HG02981 (cell line): Measurements from ENCODE around the gene STARD9.
A peak's percentile ranks its signal among the peaks of the same experiment; 100 is the strongest.
"Not testable (repeated sequence)": the region's sequence is repeated elsewhere in the genome, so short reads cannot be mapped to it uniquely, and the experiment has no call there.

Experiments used
- ATAC-seq: cut with Tn5 transposase; IDR thresholded peaks from one replicate; pipeline ENCODE4 v1.9.1; 2021; ENCODE audit warnings: mild to moderate bottlenecking, moderate library complexity; ENCODE audit not compliant: unreplicated experiment

STARD9 gene

GRCh38 chr15:42575188-42576039 lies at the start of gene STARD9:
Gene STARD9, plus strand, starts transcription at chr15:42575606. Its CDS starts 110 bp downstream, at chr15:42575716.
- ATAC-seq = peak; percentile 91

- no peak for ATAC-seq
These were observed 46.4 kb upstream of the STARD9 start for GRCh38 chr15:42528970-42529369.

- ATAC-seq = no peak
These were observed 42.2 kb upstream of the STARD9 start for GRCh38 chr15:42533246-42533645.

GRCh38 chr15:42544853-42545629 lies 30.4 kb upstream of the STARD9 start:
- no peak for ATAC-seq

GRCh38 chr15:42547918-42548248 lies 27.5 kb upstream of the STARD9 start:
- ATAC-seq = peak; percentile 9

- ATAC-seq = peak; percentile 84
These were observed 27.0 kb upstream of the STARD9 start, which contains the start of the genes HAUS2 and LRRC57 for GRCh38 chr15:42548249-42549031. Gene HAUS2, plus strand, starts transcription at chr15:42548838. Its CDS starts 35 bp downstream, at chr15:42548873. Gene LRRC57, minus strand, starts transcription at chr15:42548793. Its CDS starts 359 bp downstream, at chr15:42548434.

- peak; percentile 18 for ATAC-seq
These were observed 26.3 kb upstream of the STARD9 start for GRCh38 chr15:42549032-42549491.

- no peak for ATAC-seq
These were observed 25.5 kb upstream of the STARD9 start for GRCh38 chr15:42549741-42550392.

- ATAC-seq = no peak
These were observed 21.9 kb upstream of the STARD9 start for GRCh38 chr15:42553554-42553953.

- not testable (repeated sequence) for ATAC-seq
These were observed 18.7 kb upstream of the STARD9 start for GRCh38 chr15:42556550-42557207.

GRCh38 chr15:42558739-42559138 lies 16.7 kb upstream of the STARD9 start:
- no peak for ATAC-seq

- ATAC-seq = no peak
These were observed 711 bp downstream of the STARD9 start for GRCh38 chr15:42576040-42576594.

GRCh38 chr15:42576776-42577175 lies 1.4 kb downstream of the STARD9 start:
- no peak for ATAC-seq

GRCh38 chr15:42577514-42578031 lies 2.2 kb downstream of the STARD9 start:
- no peak for ATAC-seq

- no peak for ATAC-seq
These were observed 3.7 kb downstream of the STARD9 start for GRCh38 chr15:42578984-42579537.

- ATAC-seq = peak; percentile 74
These were observed 5.9 kb downstream of the STARD9 start for GRCh38 chr15:42581272-42581730.

GRCh38 chr15:42582569-42583375 lies 7.4 kb downstream of the STARD9 start:
- no peak for ATAC-seq
